Measurements from ENCODE around the gene TRERF1.

DNA sequence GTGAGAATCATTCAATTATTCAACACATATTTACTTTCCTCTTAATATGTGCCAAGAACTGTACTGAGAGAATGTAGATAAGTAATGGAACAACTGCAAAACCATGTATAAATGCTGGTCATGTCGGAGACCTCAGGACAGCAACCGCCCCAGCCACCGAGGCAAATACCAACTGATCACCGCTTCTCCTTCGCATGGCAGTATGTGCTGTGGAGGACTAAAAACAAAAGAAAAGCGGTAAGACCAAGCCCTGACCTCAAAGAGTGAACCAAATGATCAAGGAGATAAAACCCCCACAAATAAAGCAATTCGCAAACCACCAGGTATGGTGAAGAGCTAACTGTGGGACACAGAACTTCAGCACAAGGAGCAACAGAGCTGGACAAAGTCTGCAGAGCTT is 104.3 kb downstream of the TRERF1 start:
- no peak for TF ChIP-seq POLR2A (IDR thresholded peaks at IDR 0.05)
- no peak for TF ChIP-seq CTCF (IDR thresholded peaks at IDR 0.05)
- TF ChIP-seq POLR2AphosphoS5 (IDR thresholded peaks at IDR 0.05): no peak

Data from prostate gland (tissue), 2 donors.